Bone marrow (tissue), 2 donors: ENCODE data around the gene CACTIN.
"Not testable (repeated sequence)": the region's sequence is repeated elsewhere in the genome, so short reads cannot be mapped to it uniquely, and the experiment has no call there.

Experiments used
- DNase-seq, 2 donors: peaks; one replicate each; lab custom pipeline; 2025; lab: John Stamatoyannopoulos, UW

The CACTIN gene

DNA sequence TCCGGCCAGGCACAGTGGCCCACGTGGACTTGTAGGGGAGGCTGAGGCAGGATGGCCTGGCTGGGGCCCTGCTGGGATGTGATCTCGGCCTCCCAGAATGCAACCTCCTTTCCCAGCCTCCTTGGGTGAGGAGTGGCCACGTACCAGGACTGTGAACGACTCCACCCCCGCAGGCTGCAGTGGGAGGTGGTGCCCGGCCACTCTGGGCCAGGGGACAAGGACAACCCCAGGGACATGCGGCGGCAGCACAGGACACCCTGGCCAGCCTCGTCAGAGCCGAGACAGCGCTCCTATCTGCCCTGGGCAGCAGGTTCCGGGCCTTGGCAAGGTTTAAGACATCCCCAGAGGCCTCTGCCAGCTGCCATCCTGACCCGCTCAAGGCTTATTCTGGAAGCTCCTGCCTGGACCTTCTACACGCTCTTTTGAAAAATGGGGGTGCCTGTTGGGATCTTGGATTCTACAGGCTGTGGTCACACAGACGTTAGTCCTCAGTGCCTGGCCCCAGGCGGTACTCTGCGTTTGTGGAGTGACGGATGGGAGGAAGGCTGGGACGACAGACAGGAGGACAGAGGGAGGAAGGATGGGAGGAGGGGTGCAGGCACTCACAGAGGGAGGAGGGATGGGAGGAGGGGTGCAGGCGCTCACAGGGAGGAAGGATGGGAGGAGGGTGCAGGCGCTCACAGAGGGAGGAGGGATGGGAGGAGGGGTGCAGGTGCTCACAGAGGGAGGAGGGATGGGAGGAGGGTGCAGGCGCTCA, 19.9 kb upstream of the CACTIN start:
- no peak for DNase-seq

- no peak for DNase-seq
Observed at GRCh38 chr19:3645726-3646125, 19.1 kb upstream of the CACTIN start.

DNA sequence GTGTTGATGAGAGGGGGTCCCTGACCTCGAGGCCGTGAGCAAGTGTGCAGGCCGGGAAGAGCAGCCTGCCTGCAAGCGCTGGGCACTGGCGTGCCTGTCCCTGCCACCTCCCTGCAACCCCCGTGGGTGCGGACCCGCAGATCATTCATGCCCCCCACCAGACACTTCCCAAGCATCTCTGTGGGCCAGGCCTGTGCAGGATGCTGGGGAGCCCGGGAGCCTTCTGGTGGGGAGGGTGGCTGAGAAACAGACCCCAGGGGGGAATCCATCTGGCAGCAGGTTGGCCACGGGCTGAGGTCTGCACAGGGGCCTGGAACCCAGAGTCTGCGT, 18.4 kb upstream of the CACTIN start:
- no peak for DNase-seq

DNA sequence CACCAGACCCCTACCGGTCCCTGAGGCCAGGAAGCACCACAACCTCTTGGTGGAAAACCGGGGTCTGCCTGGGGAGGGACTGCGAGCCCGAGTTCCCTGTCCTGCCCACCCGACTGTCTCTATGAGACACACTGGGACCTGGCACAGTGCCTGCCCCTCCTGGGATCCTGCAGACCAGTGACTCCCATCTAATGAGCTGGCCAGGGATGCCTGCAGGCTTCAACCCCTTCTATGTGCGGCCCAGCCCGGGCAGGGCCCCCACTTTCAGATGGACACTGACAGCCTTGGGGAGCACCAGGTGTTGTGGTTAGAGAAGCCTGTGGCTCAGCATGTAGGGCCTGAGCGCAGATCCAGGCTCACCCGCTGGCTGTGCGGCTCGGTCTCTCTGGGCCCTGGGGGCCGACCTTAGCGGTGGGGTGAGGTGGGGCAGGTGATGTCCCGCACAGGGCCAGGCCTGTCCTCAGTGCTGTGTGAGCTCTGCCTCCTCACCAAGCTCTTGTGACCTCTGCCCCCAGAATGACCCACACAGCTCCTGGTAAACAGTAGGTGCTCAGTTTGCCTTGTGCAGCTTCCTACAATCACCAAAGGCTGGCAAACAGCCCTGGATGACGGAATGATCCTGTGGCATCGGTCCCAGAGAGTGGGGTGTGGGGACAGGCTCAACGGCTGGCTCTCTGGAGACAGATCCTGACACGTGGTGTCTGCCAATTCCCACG, 17.9 kb upstream of the CACTIN start:
- DNase-seq = no peak

GRCh38 chr19:3643674-3644313, 17.2 kb upstream of the CACTIN start:
- no peak for DNase-seq

GRCh38 chr19:3642987-3643673, 16.5 kb upstream of the CACTIN start:
- DNase-seq = no peak

DNA sequence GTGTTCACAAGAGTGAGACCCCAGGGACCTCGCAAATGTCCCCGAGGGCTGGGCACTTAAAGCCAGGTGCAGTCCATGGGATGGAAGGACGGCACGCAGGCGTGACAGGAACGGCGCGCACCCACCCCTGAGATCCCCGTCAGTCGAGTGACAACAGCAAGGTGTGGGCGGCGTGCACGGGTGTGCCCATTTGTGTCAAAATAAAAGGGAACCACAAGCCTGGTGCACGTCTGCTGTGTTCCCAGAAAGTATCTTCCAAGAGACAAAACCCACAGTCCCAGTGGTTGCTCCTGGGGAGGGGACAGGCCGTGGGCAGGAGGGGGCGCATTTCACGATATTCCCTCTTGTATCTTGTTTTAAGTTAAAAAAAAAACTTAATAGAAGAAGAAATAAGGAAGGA, 15.7 kb upstream of the CACTIN start:
- DNase-seq = no peak

- DNase-seq = no peak
Observed at GRCh38 chr19:3641515-3642269, 15.1 kb upstream of the CACTIN start.

- no peak for DNase-seq
Observed at GRCh38 chr19:3639479-3639878, 12.9 kb upstream of the CACTIN start.

DNA sequence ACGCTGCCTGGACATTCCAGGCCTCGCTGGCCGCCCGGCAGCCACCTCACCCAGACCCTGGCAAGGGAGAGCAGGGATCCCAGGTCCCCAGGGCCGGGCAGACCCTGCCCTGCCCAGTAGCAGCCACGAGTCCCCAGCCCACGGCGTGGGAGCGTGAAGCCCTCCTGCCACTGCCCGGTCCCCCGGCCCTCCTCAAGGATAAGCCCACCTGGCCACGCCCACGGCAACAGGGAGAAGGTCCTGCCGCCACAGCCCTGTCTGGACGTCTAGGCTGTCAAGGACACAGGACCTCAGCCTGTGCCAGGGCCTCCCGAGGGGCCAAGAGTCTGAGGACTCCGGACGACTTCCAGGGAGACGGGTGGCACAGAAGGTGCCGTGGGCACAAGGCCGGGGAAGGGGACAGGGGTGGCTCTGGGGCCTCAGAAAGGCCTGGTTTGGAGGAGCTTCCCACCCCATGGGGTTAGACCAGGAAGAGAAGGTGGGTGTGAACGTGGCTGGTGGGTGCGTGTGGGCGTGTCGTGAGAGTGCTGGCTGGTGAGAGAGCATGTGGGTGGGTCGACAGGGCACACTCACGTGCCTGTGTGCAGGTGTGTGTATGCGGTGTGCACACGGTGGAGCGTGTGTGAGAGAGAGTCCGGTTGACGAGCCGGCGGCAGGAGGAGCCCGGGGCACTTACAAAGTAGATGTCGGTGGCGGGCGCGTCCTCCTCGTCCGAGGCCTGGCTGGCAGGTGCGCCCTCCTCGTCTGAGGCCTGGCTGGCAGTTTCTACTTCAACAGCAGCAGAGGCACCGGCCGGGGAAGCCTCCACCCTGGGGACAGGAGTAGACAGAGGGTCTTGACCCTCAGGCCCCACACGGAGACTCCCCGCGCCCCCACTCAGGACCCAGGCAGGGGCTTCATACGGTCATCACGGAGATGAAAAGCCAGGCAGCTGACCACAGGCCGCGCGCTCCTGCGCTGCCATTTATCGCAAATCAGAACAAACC, 11.9 kb upstream of the CACTIN start:
- no peak for DNase-seq

- no peak for DNase-seq
Observed at GRCh38 chr19:3637621-3638020, 11.0 kb upstream of the CACTIN start.

GRCh38 chr19:3636962-3637361, 10.4 kb upstream of the CACTIN start:
- DNase-seq = no peak

DNA sequence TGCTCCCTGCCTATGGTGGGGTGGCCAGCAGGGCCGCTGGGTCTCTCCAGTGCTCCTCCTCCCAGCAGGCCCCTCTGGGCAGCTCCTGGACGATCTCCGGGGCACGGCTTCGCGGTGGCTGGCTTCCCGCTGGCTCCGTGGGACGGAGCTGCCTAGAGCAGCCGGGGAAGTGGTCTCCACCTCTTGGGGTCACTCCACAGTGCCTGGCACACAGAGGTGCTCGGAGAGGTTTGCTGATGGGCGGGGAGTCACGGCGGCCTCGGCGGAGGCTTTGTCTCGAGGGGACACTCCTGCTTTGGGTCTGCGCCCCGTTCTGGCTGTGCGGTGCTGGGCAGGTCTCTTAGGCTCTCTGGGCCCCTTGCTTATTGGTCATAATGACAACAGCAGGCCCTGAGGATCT, 9.9 kb upstream of the CACTIN start:
- DNase-seq = no peak

GRCh38 chr19:3634496-3635045, 8.0 kb upstream of the CACTIN start:
- no peak for DNase-seq

DNA sequence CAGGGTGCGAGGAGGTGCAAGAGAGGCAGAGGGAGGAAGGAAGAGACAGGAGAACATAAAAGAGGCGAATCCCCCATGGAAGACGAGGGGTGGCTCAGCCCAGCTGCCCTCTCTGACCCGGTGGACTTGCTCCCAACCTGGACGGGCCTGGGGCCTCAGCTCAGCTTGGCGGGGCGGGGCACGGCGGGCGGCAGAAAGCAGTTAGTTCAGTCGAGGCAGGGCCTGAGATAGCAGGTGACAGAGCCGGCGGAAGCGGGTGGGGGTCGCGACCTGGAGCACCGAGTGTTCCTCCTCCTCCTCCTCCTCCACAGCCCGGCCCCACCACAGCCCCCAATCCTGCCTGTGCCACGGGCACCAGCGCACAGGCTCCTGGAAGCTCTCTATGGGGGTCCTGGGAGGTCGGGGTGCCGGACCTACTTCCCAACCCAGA, 7.0 kb upstream of the CACTIN start:
- no peak for DNase-seq

GRCh38 chr19:3632739-3633558, 6.4 kb upstream of the CACTIN start:
- DNase-seq = no peak

DNA sequence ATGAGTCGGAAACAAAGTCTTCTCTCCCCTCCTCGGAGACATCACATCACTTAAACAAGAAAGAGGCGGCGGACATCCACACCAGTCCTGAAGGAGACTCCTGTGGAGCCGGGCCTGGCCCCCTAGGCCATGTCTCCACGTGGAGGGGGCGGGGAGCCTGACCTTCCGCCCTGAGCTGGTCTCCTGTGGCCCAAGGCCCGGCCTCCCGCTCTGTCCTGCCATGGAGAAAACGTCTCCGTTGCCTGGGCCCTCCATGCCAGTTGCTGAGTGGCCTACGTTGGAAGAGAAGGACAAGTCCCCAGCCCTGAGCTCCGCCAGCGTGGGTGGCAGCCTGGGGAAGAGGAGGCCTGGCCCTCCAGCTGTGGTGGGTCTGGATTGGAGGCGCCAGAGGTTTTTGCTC, 5.5 kb upstream of the CACTIN start:
- no peak for DNase-seq

- no peak for DNase-seq
Observed at GRCh38 chr19:3631053-3631861, 4.7 kb upstream of the CACTIN start.

DNA sequence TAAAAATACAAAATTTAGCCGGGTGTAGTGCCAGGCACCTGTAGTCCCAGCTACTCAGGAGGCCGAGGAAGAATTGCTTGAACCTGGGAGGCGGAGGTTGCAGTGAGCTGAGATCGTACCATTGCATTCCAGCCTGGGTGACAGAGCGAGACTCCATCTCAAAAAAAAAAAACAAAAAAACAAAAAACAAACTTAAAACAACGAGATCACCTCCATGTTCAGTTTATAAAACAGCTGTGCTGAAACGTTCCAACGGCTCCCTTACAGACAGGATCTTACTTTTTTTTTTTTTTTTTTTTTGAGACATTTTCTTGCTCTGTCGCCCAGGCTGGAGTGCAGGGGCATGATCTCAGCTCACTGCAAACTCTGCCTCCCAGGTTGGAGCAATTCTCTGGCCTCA, 2.2 kb upstream of the CACTIN start:
- not testable (repeated sequence) for DNase-seq
